GM19468 (cell line): ENCODE measurements around the gene CKAP4.

ENCODE experiments used
- ATAC-seq: cut with Tn5 transposase; IDR thresholded peaks from one replicate; pipeline ENCODE4 v1.9.1; 2021; ENCODE audit warnings: mild to moderate bottlenecking, moderate library complexity, moderate number of reproducible peaks; ENCODE audit not compliant: unreplicated experiment; ENCODE audit errors: extremely low read depth

The CKAP4 gene

DNA sequence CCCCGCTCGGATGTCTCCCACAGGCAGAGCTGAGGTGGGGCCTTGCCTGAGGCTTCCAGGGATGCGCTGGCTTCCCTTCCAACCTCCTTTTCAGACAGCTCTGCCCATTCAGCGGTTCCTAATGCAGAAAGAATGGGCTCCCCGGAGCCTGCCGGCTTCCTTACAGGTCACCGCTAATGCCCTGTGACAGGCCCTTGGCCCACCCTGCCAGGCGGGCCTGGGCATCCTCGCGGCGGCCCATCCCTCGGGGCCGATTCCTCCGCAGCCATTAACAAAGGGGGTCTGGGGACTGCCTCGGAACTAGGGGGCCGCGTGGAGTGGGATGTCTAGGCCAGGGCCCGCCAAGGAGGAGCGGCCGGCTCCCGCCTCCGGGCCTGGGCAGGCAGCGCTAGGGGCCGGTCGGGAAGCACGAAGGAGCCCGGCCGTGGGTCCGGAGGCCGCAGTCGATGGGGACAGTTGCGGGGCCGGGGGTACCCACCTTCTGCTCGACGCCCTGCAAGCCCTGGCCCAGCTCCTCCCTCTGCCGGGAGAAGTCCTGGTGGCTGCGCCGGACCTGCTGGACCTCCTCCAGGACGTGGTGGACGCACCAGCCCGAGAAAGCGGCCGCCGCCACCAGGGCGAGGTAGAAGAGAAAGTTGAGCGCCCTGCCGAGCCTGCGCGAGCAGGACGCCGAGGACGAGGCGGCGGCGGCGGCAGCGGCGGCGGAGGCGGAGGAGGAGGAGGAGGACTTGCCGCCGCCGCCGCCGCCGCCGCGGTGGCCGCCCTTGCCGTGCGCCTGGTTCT lies 738 bp downstream of the CKAP4 start:
- no peak for ATAC-seq

DNA sequence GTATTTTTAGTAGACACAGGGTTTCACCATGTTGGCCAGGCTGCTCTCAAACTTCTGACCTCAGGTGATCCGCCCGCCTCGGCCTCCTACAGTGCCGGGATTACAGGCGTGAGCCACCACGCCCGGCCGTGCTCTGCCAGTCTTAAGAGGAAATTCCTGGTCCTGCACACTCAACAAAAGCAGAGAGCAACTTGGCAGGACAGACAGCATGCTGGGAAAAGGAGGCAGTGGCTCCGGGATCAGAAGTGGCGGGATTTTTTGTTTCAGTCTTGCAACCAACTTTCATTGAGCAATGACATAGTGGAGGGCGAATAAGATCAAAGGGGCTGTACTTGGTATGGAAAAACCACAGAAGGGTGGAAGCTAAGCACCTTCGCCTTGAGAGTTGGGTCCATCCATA lies 2.1 kb downstream of the CKAP4 start:
- no peak for ATAC-seq

DNA sequence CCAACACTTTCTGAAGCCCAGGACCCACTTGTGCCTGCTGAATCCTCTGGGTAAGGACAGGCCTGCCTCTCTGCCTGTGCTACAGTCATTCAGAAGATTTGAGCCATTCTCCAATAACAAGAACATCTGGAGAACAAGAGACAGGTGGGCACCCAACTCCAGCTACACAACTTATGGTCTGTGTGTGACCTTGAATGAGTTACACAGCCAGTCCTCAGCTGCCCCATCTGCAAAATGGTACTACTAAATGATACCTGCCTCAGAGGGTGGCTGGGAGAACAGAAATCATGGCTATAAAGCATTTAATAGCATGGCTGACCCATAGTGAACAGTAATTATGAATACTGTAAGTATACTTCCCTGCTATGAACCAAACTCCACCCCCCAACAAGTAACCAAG lies 4.2 kb downstream of the CKAP4 start:
- no peak for ATAC-seq

DNA sequence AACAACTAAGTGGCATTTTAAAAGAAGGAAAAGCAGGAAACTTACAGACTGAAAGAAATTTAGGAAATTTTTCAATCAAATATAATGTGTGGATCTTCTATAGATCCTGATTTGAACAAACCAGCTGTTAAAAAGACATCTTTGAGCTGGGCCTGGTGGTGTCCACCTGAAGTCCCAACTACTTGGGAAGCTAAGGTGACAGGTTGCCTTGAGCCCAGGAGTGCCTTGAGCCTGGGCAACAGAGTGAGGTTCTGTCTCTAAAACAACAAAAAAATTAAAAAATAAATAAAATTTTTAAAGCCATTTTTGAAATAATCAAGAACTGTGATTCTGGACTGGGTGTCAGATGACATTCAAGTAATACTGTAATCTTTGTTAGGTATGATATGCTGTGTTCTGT lies 7.0 kb downstream of the CKAP4 start:
- no peak for ATAC-seq

DNA sequence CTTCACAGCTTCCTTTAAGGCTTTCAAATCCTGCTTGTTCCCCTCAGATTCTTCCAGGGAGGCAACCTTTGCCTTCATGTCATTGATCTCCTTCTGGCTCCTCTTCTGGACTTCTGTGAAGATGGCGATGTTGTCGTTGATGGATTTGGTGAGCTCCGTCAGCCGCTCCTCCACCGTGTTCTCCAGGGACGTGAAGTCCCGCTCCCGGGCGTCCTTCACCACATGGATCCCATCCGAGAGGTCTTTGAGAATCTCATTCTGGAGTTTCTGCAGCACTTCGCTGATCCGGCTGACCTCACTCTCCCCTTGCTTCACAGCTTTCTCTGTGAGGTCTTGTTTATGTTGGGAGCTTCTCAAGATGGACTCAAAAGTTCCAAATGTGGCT lies 7.9 kb downstream of the CKAP4 start:
- no peak for ATAC-seq

DNA sequence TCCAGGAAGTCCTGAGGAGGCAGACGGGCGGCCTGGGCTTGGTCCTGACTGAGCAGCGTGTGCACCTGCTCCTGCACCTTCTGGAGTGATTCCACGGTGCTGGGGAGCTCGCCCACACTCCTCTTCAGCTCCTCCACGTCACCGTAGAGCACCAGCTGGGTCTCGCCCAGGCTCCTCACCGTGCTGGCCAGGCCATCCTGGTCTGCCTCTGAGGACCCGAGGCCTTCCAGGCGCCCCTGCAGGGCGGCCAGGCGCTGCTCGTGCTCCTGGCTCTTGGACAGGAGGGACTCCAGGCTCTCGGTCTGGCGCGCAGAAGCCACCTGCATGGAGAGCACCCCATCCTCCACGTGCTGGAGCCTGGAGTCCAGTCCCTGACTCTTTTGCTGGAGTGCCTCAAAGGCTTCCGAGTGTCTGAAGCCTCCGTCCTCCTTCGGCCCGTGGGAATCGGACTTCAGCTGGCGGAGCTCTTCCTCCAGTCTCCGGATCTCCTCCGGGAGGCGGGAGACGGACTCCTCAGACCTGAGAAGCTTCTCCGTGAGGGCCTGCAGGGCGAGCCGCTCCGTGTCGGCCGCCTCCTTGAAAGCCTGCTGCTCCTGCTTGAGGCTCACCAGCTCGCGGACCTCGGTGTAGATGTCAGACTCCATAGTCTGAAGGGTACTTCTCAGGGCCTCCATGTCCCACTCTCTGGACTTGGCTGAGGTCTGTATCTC lies 8.4 kb downstream of the CKAP4 start:
- ATAC-seq = no peak

DNA sequence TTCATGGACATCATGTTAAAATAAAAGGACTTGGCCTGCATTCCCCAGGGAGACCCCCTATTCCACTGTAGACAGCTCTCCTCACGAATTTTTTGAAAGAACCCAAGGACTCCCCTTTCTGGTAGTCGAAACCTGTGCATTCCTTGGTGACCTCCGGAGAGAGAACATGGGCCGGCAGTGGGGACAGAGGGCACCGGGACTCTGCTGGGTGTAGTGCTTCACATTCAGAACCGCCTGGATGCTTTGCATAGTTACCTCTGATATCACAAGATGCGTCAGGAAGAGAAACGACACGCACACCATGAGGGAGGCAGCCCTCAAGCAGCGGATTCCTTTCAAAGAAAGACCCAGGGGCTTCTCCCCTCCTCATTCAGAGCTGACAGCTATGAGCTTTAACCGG lies 9.7 kb downstream of the CKAP4 start:
- ATAC-seq = no peak

DNA sequence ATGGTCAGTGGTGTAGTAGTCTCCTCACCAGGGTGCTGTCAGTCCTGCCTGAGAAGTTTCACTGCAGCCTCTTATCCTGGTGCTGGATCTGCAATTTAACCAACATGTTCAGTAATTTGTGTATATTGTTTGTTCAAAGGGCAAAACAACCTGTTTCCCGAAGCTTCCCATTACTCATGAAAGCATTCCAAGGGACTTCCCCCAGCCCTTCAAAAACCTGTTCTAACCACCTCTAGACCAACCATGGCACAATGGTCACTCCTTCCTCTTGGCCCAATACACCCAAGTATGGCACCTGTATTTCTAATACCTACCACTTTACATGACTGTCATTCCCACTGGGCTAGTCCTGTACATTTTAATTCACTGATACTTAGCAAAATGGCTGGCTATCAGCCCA lies 12.1 kb downstream of the CKAP4 start:
- no peak for ATAC-seq

DNA sequence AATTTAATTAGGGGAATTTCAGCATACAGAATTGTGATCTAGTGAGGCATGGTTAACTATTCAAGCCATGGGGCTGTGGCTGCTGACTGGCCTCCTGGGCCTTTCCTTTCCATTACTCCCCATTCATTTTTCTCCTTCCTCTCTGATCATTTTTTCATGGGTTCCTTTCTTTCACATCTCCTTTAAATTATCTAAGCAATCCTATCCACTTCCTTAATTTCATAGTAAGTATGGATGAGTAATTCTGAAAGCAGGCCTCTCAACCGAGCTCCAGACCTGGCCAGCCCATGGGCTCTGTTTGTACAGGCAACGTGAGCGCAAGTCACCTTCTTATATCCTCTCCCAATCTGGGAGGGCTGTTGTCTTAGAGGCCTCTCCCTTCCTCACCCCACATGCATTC lies 13.4 kb downstream of the CKAP4 start:
- no peak for ATAC-seq

DNA sequence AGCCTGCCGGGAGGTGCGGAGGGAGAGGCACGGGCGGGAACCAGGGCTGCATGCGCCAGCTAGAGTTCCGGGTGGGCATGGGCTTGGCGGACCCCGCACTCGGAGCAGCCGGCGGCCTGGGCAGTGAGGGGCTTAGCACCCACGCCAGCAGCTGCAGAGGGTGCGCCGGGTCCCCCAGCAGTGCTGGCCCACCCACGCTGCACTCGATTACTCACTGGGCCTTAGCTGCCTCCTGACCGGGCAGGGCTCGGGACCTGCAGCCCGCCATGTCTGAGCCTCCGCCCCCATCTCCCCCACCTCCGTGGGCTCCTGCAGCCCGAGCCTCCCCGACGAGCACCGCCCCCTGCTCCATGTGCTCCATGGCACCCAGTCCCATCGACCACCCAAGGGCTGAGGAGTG lies 14.8 kb downstream of the CKAP4 start:
- ATAC-seq = no peak

DNA sequence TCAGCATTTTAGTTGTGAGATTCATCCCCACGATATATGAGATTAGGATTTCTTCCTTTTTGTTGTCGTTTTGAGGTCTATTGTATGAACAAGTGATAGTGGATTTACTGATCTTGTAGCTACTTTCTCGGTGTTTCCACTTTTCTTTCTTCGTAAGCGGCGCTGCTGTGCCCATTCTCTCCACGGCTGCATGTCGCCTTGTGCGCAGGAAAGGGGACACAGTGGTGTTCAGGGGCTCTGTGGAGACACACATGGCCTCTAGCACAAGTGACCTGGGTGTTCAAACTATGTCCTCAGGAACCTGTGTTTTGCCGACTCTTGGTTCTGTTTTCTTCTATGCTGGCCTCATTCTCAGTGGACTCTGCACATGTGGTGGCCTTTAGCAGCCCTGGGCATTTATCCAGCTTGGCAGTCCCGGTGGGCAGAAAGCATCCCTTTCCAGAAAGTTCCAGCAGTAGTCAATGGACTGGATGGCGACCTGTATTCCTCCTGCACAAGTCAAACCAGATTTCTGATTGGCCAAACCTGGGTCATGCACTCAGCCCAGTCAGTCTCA lies 18.7 kb downstream of the CKAP4 start:
- ATAC-seq = no peak

DNA sequence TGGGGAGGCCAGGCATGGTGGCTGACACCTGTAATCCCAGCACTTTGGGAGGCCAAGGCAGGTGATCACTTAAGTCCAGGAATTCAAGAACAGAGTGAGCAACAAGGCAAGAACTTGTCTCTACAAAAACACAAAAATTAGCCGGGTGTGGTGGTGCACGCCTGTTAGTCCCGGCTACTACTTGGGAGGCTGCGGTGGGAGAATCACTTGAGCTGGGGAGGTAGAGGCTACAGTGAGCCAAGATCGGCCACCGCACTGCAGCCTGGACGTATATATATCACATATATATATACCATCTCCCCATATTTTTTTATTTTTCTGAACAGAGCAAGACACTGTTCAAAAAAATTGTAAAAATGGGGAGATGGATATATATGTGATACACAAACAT lies 19.5 kb downstream of the CKAP4 start:
- ATAC-seq = no peak

DNA sequence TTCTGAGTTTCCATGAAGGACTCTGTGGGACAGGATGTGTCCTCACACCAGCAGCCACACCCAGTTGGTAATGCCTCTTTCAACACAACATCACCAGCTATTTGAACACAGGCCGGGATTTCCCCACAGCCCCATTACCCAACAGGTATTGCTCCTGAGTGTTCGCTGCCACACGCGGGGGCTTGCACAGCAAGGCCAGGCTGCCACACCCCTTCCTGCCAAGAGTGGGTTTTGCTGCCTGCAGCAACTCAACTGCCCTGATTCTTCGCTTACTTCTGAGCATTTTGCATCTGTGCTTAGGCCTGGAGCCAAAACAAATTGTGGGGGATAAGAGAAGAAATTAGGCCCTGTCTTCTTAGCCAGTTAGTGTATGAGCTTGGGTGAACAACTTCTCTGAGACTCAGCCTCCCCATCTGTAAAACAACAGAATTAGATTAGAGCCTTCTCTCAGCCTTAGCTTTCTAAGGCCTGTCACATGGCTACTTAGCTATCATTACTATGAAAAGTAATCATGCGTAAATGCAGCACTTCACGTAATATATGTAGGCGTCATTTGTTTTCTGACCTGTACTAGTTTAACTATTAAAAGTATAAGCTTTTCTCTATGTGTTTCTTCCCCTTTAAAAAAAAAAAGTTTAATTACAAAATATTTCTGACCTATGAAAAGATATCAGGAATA lies 20.0 kb downstream of the CKAP4 start:
- no peak for ATAC-seq

DNA sequence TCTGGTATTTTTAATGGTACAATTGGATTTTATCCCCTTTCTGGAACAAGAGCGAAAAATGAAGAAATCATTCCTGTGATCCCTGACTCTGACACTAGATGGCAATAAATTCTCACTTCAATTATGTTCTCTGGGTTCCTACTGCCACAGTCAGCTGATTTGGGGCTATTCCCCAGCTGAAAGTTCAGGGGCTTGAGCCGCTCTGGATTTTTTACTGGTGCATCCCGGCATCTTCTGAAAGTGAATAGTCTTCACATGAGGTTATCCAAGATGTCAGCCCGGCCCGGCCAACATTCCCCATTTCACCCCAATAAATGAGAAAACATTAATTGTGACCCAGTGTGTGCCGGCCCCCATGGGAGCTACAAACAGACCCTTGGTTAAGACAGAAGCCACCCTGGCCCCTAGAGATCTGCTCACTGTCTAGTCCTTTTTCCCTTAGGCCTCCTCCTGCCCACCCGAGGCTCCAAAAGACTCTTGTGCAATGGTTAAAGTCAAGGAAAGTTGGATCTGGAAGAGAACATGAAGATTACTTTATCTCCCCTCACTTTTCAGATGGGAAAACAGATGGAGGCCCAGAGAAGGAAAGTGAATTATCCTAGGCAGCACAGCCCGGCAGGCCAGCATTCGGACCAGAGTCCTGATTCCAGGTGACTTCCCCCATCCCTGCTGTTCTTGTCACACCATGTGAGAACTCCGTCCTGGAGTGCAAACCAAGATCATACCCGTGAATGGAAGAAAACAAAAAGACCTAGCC lies 20.8 kb downstream of the CKAP4 start:
- no peak for ATAC-seq

DNA sequence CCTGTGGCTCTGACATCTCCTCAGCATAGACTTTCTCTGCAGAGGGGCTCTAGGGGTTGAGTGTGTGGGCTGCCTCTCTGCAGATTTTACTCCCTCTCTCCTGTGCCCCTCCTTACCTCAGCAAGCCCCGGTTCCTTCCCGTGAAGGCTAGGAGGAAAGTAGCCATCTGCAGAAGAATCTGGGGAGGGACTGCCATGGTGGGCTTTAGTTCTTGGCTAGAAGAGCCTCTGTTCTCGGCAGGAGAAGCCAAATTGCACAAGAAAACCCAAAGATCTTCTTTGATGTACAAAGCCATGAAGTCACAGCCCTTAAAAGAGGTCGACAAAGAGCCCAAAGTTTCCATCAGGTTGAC lies 23.5 kb downstream of the CKAP4 start:
- ATAC-seq = no peak

DNA sequence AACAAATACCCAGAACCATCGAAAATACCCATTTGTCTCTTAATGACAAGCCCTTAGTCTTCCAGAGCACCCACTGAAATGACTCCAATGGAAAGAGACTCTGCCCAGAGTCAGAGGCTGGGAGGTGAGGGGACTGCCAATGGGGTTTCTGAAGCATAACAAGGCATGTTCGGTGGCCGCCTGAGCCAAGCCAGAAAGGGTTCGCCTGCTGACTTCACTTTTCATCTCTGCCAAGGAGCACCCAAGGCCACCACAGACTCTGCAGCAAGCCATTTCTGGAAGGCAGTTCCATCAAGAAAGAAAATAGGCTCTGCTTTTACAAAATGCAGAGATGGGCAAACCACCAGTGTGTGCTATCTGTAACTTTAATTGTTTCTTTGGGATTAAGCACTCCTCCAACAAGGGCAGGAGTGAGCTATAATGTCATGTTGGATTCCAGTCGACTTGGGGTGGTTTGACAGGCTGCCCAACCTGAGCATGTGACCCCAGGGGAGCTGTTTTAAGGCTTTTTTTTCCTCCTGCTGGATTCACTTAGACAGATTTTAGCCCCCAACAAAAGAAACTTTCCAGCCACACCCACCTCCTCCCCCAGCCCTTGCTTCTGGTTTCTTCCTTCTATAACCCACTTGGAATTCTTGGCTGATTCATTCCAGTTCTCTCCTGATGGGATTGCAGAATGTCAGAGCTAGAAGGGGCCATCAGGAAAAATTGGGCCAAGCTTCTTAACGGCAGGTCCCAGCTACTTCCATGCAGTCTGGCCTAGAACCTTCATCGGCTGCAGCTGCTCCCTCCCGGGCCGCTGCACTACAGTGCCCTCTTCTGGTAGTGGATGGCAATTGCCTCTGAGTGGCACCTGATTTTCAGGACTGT lies 24.1 kb downstream of the CKAP4 start:
- ATAC-seq = peak; percentile 61

DNA sequence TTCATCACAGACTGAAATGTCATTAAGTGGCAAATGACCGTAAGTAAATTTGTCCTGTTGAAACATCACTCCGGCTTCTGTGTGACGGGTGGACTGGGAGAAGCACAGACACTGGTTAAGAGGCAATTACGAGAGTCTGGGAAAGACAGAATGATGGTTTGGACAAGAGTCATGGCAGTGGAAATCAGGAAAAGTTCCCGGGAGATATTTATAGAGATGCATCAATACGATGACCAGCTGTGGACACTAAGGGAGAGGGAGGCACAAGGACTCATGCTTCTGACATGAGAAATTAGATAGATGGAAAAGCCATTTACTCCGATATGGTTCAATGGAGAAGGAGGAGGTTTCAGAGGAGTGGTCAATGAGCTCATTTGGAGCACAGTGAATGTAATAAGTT lies 27.3 kb downstream of the CKAP4 start:
- ATAC-seq = no peak

DNA sequence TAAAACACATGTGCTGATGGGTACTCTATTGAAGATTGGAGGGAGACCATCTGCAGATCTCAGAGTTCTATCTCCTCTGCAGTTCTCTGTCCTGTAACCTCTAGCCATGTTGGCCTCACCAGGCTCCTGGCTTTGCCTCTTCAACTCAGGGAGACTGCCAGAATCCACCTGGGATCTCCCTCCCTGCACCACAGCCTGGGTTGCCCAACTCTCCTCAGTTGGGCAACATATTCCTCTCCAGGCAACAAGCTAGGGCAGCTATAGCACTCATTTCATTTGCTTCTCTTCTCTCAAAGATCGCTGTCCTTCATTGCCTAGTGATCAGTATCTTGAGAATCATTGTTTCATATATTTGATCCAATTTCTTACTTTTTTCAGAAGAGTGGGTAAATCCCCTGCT lies 28.8 kb downstream of the CKAP4 start:
- ATAC-seq = no peak

DNA sequence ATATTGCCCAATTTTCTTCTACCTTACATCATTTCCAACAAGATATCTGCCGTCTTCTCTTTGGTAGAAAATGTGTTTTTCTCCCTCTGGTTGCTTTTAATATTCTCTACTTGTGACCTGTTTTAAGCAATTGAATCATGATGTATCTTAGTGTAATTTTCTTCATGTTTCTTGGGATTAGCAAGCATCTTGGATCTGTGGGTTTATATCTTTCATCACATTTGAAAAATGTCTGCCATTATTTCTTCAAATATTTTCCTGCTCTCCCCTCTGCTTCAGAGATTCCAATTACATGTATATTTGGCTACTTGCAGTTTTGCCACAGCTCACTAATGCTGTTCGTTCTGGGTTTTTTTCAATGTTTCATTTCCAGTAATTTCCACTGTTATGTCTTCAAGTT lies 30.1 kb downstream of the CKAP4 start:
- ATAC-seq = no peak

DNA sequence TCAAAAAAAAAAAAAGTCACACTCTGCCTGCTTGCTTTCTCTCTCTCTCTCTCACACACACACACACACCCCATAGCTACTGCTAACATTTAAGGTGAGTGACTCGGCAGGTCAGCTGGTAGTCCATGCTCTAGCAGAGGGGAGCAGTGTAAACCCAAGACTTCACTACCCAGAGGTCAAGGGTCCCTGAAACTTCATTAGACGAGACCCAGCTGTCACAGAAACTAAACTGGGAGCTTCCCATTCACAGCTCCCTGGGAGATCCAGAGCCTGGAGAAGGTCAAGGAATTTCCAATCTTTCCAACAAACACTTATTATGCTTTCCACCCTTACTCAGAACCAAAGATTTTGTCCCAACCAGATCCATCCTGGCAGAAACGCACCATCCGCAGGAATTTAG lies 33.2 kb downstream of the CKAP4 start:
- ATAC-seq = no peak
